Nephron (organoid): ENCODE data around the gene ROM1.

ENCODE experiments used
- H3K27ac Mint-ChIP-seq, 3 experiments: 2 replicates each; pipeline ENCODE4 v1.8.0; 2020; ENCODE audit warnings: mixed read lengths in 3 of 3, mild to moderate bottlenecking in 2 of 3, moderate library complexity in 1 of 3
- H3K27me3 Mint-ChIP-seq: 2 replicates; pipeline ENCODE4 v1.8.0; 2021; ENCODE audit warnings: low read depth, mild to moderate bottlenecking, moderate library complexity, mixed read lengths
- H3K36me3 Mint-ChIP-seq: 2 replicates; pipeline ENCODE4 v1.8.0; 2020; ENCODE audit warnings: low read depth, mixed read lengths
- H3K4me1 Mint-ChIP-seq: 2 replicates; pipeline ENCODE4 v1.8.0; 2020; ENCODE audit warnings: mixed read lengths
- H3K4me3 Mint-ChIP-seq, 3 experiments: 2 replicates each; pipeline ENCODE4 v1.8.0; 2020; ENCODE audit warnings: mild to moderate bottlenecking in 3 of 3, mixed read lengths in 3 of 3, moderate library complexity in 2 of 3
- H3K9me3 Mint-ChIP-seq: 2 replicates; pipeline ENCODE4 v1.8.0; 2020; ENCODE audit warnings: mixed read lengths
- TF ChIP-seq, protein P1 (sequence below), 3 experiments: fragments of 200-600 bp; sonication (generic); IDR thresholded peaks; one replicate each; pipeline ENCODE4 v1.5.0; 2021; ENCODE audit warnings: antibody characterized with exemption in 3 of 3; ENCODE audit not compliant: unreplicated experiment in 3 of 3

Gene ROM1

DNA sequence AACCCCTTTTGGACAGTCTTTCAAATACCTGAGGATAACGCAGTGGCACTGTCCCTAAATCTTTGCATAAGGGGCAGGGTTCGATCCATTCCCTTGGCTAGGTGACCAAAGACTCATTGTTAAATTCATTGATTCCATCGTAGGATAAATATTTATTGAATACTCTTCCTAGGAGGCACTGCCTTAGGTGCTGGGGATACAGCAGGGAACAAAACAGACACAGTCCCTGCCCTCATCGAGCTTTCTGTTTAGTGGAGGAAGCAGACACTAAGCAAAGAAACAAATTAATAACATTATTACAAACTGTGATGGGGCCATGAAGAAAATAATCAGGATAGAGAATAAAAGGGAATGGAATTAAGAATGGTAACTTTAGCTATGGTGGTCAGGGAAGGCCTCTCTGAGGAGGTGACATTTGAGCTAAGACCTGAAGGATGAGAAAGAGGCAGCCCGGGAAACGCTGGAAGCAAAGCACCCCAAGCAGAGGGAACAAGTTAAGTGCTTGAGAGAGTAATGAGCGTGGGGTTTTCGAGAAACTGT lies 8.0 kb downstream of the ROM1 start:
- H3K9me3 Mint-ChIP-seq = no peaks in the 10 kb centered on the region
- H3K4me1 Mint-ChIP-seq = peaks cover 21% of the 10 kb centered on the region
- H3K36me3 Mint-ChIP-seq = peaks cover 19% of the 10 kb centered on the region
- H3K27ac Mint-ChIP-seq = peak overlapping the region; percentile 94 to 96 (median 95)
- TF ChIP-seq, protein P1, sequence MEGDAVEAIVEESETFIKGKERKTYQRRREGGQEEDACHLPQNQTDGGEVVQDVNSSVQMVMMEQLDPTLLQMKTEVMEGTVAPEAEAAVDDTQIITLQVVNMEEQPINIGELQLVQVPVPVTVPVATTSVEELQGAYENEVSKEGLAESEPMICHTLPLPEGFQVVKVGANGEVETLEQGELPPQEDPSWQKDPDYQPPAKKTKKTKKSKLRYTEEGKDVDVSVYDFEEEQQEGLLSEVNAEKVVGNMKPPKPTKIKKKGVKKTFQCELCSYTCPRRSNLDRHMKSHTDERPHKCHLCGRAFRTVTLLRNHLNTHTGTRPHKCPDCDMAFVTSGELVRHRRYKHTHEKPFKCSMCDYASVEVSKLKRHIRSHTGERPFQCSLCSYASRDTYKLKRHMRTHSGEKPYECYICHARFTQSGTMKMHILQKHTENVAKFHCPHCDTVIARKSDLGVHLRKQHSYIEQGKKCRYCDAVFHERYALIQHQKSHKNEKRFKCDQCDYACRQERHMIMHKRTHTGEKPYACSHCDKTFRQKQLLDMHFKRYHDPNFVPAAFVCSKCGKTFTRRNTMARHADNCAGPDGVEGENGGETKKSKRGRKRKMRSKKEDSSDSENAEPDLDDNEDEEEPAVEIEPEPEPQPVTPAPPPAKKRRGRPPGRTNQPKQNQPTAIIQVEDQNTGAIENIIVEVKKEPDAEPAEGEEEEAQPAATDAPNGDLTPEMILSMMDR (IDR thresholded peaks at IDR 0.05; ENCODE audit: unreplicated experiment in 3 of 3) = no peak
- H3K27me3 Mint-ChIP-seq = no peaks in the 10 kb centered on the region
- H3K4me3 Mint-ChIP-seq = peak overlapping the region; percentile 91 to 98 (median 96)

DNA sequence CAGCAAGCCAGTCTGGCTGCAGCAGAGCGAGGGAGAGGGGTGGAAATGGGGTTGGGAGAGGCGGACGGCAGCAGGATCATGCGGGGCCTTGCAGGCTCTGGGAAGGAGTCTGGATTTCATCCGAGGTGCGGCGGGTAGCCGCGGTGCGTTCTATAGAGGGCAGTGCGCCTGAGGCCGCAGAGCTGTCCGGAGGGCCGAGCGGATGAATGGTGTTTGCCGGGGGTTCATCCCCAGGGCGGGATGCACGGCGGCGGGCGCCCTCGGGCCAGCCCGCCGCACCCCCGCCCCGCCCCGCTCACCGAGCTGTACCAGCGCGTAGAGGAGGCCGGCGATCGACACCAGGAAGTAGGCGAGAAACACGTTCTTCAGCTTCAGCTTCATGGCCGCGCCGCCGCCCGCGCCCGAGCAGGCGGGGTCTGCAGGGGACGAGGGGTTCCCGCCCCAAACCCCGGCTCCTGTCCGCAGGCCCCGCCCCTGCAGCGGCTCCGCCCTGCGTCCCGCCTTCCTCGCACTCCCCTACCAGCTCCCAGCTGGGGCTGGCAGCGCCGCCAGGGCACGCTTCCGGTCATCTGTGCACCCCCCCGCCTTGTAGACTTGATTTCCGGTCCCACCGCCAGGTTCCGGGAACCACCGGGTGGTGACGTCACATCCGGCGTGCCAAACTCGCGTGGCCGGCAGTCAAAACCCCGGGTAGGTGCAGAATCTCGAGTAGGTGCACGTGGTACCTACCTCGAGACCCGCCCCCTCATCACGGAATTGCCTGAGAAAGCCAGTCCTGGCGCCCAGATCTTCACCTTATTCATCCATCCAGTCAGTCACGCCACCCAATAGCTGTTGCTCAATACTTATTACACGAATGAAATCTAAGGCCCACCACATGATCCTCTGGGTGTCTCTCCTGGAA lies 8.8 kb downstream of the ROM1 start, which contains the start of gene B3GAT3:
TSS of gene B3GAT3 (minus strand) at position 420 of the 904 bp plus-strand sequence. CDS start at position 381, 39 bp downstream.
- Mint-ChIP-seq H3K4me3 (peak within 1 kb of the TSS; percentile 91 to 98 (median 96)), H3K27ac (peak within 1 kb of the TSS; percentile 94 to 96 (median 96)), H3K4me1 (peaks cover 21% of the 10 kb centered on the region), H3K36me3 (peaks cover 25% of the 10 kb centered on the region), H3K9me3 (no peaks in the 10 kb centered on the region), H3K27me3 (no peaks in the 10 kb centered on the region)
- TF ChIP-seq, protein P1 (IDR thresholded peaks at IDR 0.05; ENCODE audit: unreplicated experiment in 3 of 3) = no peak

DNA sequence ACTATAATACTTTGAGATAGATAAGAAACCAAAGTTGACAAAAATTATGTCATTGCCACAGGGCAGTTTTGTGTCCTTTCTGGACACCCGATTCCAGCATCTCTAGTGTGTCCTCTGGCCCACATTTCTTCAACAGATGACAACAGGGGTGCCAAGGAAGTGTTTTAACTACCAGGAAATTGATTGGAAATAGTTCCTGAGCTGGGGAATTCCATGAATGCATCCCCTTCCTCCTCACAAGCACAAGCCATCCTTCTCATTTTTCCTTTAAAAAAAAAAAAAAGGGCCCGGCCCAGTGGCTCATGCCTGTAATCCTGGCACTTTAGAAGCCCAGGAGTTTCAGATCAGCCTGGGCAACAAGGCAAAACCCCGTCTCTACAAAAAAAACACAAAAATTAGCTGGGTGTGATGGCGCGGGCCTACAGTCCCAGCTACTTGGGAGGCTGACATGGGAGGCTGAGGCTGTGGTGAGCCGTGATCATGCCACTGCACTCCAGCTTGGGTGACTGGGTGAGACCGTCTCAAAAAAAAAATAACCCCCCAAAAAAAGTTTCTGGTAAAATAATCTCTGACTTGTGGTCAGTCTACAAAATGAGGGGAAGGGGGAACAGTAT lies 9.5 kb downstream of the ROM1 start:
- TF ChIP-seq, protein P1 (IDR thresholded peaks at IDR 0.05; ENCODE audit: unreplicated experiment in 3 of 3) = no peak
- Mint-ChIP-seq H3K36me3 (peaks cover 31% of the 10 kb centered on the region), H3K4me1 (peaks cover 21% of the 10 kb centered on the region), H3K27me3 (no peaks in the 10 kb centered on the region), H3K9me3 (no peaks in the 10 kb centered on the region), H3K27ac (peak overlapping the region; percentile 94 to 96 (median 95)), H3K4me3 (peak overlapping the region; percentile 79 to 91 (median 80))

DNA sequence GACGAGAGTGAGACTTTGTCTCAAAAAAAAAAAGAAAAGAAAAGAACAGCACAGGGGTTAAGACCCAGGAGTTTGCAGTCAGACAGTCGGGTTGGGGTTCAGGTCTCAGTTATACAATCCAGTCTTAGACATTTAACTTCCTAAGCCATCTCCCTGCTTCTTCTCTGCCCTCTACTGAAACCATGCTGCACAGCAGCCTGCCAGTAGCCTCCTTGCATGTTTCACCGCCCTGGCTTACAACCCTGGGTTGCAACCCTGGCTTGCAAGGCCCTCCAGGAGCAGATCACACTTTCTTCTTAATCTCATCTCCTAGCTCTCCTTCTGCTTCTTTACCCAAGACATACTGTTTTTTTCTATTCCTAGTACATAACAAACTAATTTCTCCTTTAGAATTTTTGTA lies 14.7 kb downstream of the ROM1 start:
- TF ChIP-seq, protein P1 (IDR thresholded peaks at IDR 0.05; ENCODE audit: unreplicated experiment in 3 of 3) = no peak
- Mint-ChIP-seq H3K9me3 (no peaks in the 10 kb centered on the region), H3K4me1 (no peaks in the 10 kb centered on the region), H3K27ac (peak overlapping the region in 1 of 3 experiments; percentile 6), H3K27me3 (no peaks in the 10 kb centered on the region), H3K36me3 (peaks cover 70% of the 10 kb centered on the region), H3K4me3 (no peak overlapping the region)

DNA sequence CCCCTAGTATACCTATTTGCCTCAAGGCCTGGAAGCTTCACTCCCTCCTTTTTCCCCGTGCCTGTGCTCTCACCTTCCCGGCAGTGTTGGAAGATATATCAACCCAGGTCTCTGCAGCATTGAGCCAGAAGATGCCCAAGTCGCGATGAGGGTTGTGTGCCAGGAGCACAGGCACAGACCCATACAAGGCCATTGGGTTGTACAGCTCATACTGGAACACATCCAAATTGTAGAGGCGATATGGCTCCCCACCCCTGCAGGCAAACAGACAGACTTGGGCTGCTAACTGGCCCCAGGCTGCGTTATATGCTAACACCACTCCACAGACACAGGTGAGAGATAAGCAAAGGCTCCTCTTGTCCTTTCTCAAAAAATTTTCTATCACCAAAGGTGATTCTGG lies 19.4 kb downstream of the ROM1 start:
- Mint-ChIP-seq H3K4me3 (no peak overlapping the region), H3K9me3 (no peaks in the 10 kb centered on the region), H3K27me3 (no peaks in the 10 kb centered on the region), H3K4me1 (no peaks in the 10 kb centered on the region), H3K27ac (no peak overlapping the region), H3K36me3 (peaks cover 78% of the 10 kb centered on the region)
- TF ChIP-seq, protein P1 (IDR thresholded peaks at IDR 0.05; ENCODE audit: unreplicated experiment in 3 of 3) = no peak
